ENCODE results near the gene ADGRE3.
"Not testable (repeated sequence)": the region's sequence is repeated elsewhere in the genome, so short reads cannot be mapped to it uniquely, and the experiment has no call there.

DNA sequence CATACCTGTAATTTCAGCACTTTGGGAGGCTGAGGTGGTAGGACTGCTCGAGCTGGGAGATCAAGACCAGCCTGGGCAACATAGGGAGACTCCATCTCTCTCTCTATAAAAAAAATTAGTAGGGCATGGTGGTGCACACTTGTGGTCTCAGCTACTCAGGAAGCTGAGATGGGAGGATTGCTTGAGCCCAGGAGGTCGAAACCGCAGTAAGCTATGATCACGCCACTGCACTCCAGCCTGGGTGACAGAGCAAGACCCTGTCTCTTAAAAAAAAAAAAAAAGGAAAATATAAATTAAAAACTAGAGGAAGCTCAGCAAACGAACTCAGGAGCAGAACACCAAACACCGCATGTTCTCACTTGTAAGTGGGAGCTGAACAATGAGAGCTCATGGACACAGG is 50.2 kb downstream of the ADGRE3 start:
- TF ChIP-seq CTCF (conservative IDR thresholded peaks at IDR 0.05; ENCODE audit: low read length); EZH2phosphoT487 (IDR thresholded peaks at IDR 0.05; ENCODE audit: borderline replicate concordance, low read depth, low read length): not testable (repeated sequence)

Data from OCI-LY7 (cell line).